Suprapubic skin (tissue), 4 donors: ENCODE measurements around the gene FHIP2A. TPM values are rescaled to one million over a fixed set of nuclear protein-coding genes. Genes with fewer than 3 reads are reported as not detected.

ENCODE experiments used
- DNase-seq, 2 donors: peaks; one replicate each; pipeline ENCODE4 v3.0.0-alpha.2; 2019; ENCODE audit warnings: low spot score in 2 of 2
- H3K27ac ChIP-seq: fragments of 200-600 bp; sonication (generic); one replicate; pipeline ENCODE4 v1.5.1; 2019
- H3K27me3 ChIP-seq: fragments of 200-600 bp; sonication (generic); one replicate; pipeline ENCODE4 v1.5.1; 2019
- H3K36me3 ChIP-seq: fragments of 200-600 bp; sonication (generic); one replicate; pipeline ENCODE4 v1.5.1; 2019
- H3K4me1 ChIP-seq: fragments of 200-600 bp; sonication (generic); one replicate; pipeline ENCODE4 v1.5.1; 2019
- H3K4me3 ChIP-seq: fragments of 200-600 bp; sonication (generic); one replicate; pipeline ENCODE4 v1.5.1; 2019; ENCODE audit warnings: mild to moderate bottlenecking
- H3K9me3 ChIP-seq: fragments of 200-600 bp; sonication (generic); one replicate; pipeline ENCODE4 v1.5.1; 2019
- CTCF ChIP-seq, 2 donors: fragments of 200-600 bp in 1 of 2; fragments of 450-650 bp in 1 of 2; sonication (generic) in 1 of 2; IDR thresholded peaks; one replicate each; pipeline ENCODE4 v1.5.1; 2016 to 2019; ENCODE audit warnings: antibody characterized with exemption in 2 of 2, mild to moderate bottlenecking in 1 of 2, moderate library complexity in 1 of 2
- EP300 ChIP-seq: sonication (generic); formaldehyde crosslinking; IDR thresholded peaks from one replicate; pipeline ENCODE4 v1.6.1; 2017; ENCODE audit warnings: antibody characterized with exemption
- POLR2A ChIP-seq, 2 donors: fragments of 450-650 bp; IDR thresholded peaks; one replicate each; pipeline ENCODE4 v1.6.1; 2017; ENCODE audit warnings: antibody characterized with exemption in 2 of 2, mild to moderate bottlenecking in 2 of 2, moderate library complexity in 2 of 2
- POLR2AphosphoS5 ChIP-seq, 3 donors: sonication (generic); formaldehyde crosslinking; IDR thresholded peaks; one replicate each; pipeline ENCODE4 v1.6.1; 2017; ENCODE audit warnings: antibody characterized with exemption in 3 of 3
- WGBS: methylation state at CpG from one replicate; pipeline ENCODE4 v1.1.5; 2018; 5-methylcytosine and 5-hydroxymethylcytosine counted together
- total RNA-seq, 4 donors: library from RNA; depleted of rRNA; stranded (reverse); fragments of >200 nt; gene quantifications; one replicate each; pipeline ENCODE4 v1.1.0, GENCODE V29; 2016

Gene FHIP2A
- total RNA-seq, 4 donors from 2014 or later: 12.6 to 62.0 (median 17.4) TPM

GRCh38 chr10:114791768-114792167, 29.8 kb upstream of the FHIP2A start:
- whole genome bisulfite sequencing: 75% methylated on average over 3 of the region's 3 CpGs
- no peak for TF ChIP-seq CTCF (IDR thresholded peaks at IDR 0.05)
- no peak for TF ChIP-seq EP300
- TF ChIP-seq POLR2AphosphoS5 (IDR thresholded peaks at IDR 0.05): no peak
- TF ChIP-seq POLR2A (IDR thresholded peaks at IDR 0.05): no peak
- H3K36me3 ChIP-seq: no peaks in the 10 kb centered on the region

GRCh38 chr10:114795039-114795438, 26.5 kb upstream of the FHIP2A start:
- Histone ChIP-seq H3K27ac (no peak overlapping the region), H3K27me3 (no peaks in the 10 kb centered on the region), H3K4me3 (no peak overlapping the region), H3K9me3 (no peaks in the 10 kb centered on the region), H3K4me1 (no peaks in the 10 kb centered on the region), H3K36me3 (no peaks in the 10 kb centered on the region)
- 91% methylated on average over 3 of the region's 3 CpGs for whole genome bisulfite sequencing
- DNase-seq: no peak
- TF ChIP-seq CTCF (IDR thresholded peaks at IDR 0.05): no peak
- TF ChIP-seq POLR2AphosphoS5 (IDR thresholded peaks at IDR 0.05): no peak
- no peak for TF ChIP-seq EP300
- TF ChIP-seq POLR2A (IDR thresholded peaks at IDR 0.05): no peak

More at GRCh38 chr10:114791768-114792167, 29.8 kb upstream of the FHIP2A start:
- DNase-seq: no peak
- Histone ChIP-seq H3K9me3 (no peaks in the 10 kb centered on the region), H3K27ac (no peak overlapping the region), H3K27me3 (no peaks in the 10 kb centered on the region), H3K4me1 (no peaks in the 10 kb centered on the region), H3K4me3 (no peak overlapping the region)

GRCh38 chr10:114800361-114800760, 21.2 kb upstream of the FHIP2A start:
- H3K4me1 ChIP-seq: no peaks in the 10 kb centered on the region
- H3K4me3 ChIP-seq: no peak overlapping the region
- no peaks in the 10 kb centered on the region for H3K9me3 ChIP-seq
- DNase-seq: no peak
- no peak overlapping the region for H3K27ac ChIP-seq
- TF ChIP-seq EP300 (no peak), POLR2A (IDR thresholded peaks at IDR 0.05) (no peak), CTCF (IDR thresholded peaks at IDR 0.05) (no peak), POLR2AphosphoS5 (IDR thresholded peaks at IDR 0.05) (no peak)
- no peaks in the 10 kb centered on the region for H3K27me3 ChIP-seq
- 81% methylated on average over 1 of the region's 1 CpG for WGBS
- no peaks in the 10 kb centered on the region for H3K36me3 ChIP-seq

- DNase-seq: no peak
- Histone ChIP-seq H3K4me1 (no peaks in the 10 kb centered on the region), H3K4me3 (no peak overlapping the region), H3K27ac (no peak overlapping the region), H3K9me3 (no peaks in the 10 kb centered on the region), H3K27me3 (no peaks in the 10 kb centered on the region), H3K36me3 (no peaks in the 10 kb centered on the region)
- TF ChIP-seq POLR2A (IDR thresholded peaks at IDR 0.05): no peak
- TF ChIP-seq EP300: no peak
- TF ChIP-seq POLR2AphosphoS5 (IDR thresholded peaks at IDR 0.05): no peak
- TF ChIP-seq CTCF (IDR thresholded peaks at IDR 0.05): no peak
- WGBS: 48% methylated on average over 5 of the region's 5 CpGs
Measured at GRCh38 chr10:114801411-114801813, 20.2 kb upstream of the FHIP2A start.

- no peak overlapping the region for H3K27ac ChIP-seq
- no peaks in the 10 kb centered on the region for H3K27me3 ChIP-seq
- no peaks in the 10 kb centered on the region for H3K36me3 ChIP-seq
- H3K4me1 ChIP-seq: no peaks in the 10 kb centered on the region
- H3K9me3 ChIP-seq: no peaks in the 10 kb centered on the region
- TF ChIP-seq CTCF (IDR thresholded peaks at IDR 0.05): no peak
- no peak for TF ChIP-seq POLR2A (IDR thresholded peaks at IDR 0.05)
- TF ChIP-seq EP300: no peak
- no peak for TF ChIP-seq POLR2AphosphoS5 (IDR thresholded peaks at IDR 0.05)
- WGBS: 96% methylated on average over 3 of the region's 3 CpGs
- DNase-seq: no peak
- no peak overlapping the region for H3K4me3 ChIP-seq
Measured at GRCh38 chr10:114802177-114802576, 19.4 kb upstream of the FHIP2A start.
